B cell (primary cell): ENCODE results near the gene XIRP2. TPM values are rescaled to one million over a fixed set of nuclear protein-coding genes. Genes with fewer than 3 reads are reported as not detected.
A peak's percentile ranks its signal among the peaks of the same experiment; 100 is the strongest.

Source experiments
- ATAC-seq: fragments of 200-7000 bp; cut with Tn5 transposase; one replicate; pipeline ENCODE4 v1.10.0; 2021; ENCODE audit warnings: low read depth, mild to moderate bottlenecking, moderate number of reproducible peaks, moderate library complexity
- CTCF ChIA-PET: fragments of 350-600 bp; sonication (Branson Sonifier 250); formaldehyde crosslinking; loops from one replicate; lab custom pipeline; 2021; ENCODE audit warnings: antibody characterized with exemption, inconsistent platforms; lab: Charles Lee
- POLR2A ChIA-PET: fragments of 350-600 bp; sonication (Branson Sonifier 250); formaldehyde crosslinking; loops from one replicate; lab custom pipeline; 2021; ENCODE audit warnings: antibody characterized with exemption; lab: Charles Lee
- DNase-seq: peaks from one replicate; pipeline ENCODE4 v3.0.0; 2013
- H2AFZ ChIP-seq: 2 replicates; pipeline ENCODE4 v1.6.1; 2012; ENCODE audit warnings: mild to moderate bottlenecking, low read depth, low read length; ENCODE audit not compliant: insufficient read depth, poor library complexity, severe bottlenecking
- H3K27ac ChIP-seq, 2 donors: 1 replicate in 1 of 2; 2 replicates in 1 of 2; pipeline ENCODE4 v1.5.1; 2012 to 2013; ENCODE audit warnings: low read length in 2 of 2, mild to moderate bottlenecking in 2 of 2, moderate library complexity in 1 of 2
- H3K27me3 ChIP-seq, 4 experiments: fragments of 200-600 bp in 1 of 4; sonication (generic) in 1 of 4; replicated peaks in 1 of 4; 1 replicate in 2 of 4; 2 replicates in 2 of 4; pipeline versions ENCODE4 v1.6.1 to v1.7.0; 2013 to 2016; ENCODE audit warnings: low read length in 3 of 4, mild to moderate bottlenecking in 2 of 4, mixed read lengths in 1 of 4, moderate library complexity in 1 of 4; ENCODE audit not compliant: insufficient read depth in 4 of 4, control insufficient read depth in 3 of 4; ENCODE audit errors: control extremely low read depth in 1 of 4
- H3K36me3 ChIP-seq, 2 experiments: replicated peaks in 1 of 2; 1 replicate in 1 of 2; 2 replicates in 1 of 2; pipeline versions ENCODE4 v1.6.1 to v1.7.1; 2013; ENCODE audit warnings: low read length in 1 of 2; ENCODE audit not compliant: insufficient read depth in 2 of 2, control insufficient read depth in 1 of 2; ENCODE audit errors: control extremely low read depth in 1 of 2, extremely low read depth in 1 of 2
- H3K4me1 ChIP-seq, 2 donors: fragments of 200-600 bp in 1 of 2; sonication (generic) in 1 of 2; 1 replicate in 1 of 2; 2 replicates in 1 of 2; pipeline versions ENCODE4 v1.5.1 to v1.6.1; 2013 to 2017; ENCODE audit warnings: low read length in 2 of 2; ENCODE audit not compliant: control insufficient read depth in 2 of 2, insufficient read depth in 2 of 2
- H3K4me2 ChIP-seq: replicated peaks from 2 replicates; pipeline ENCODE3; 2012; ENCODE audit warnings: mild to moderate bottlenecking, low read depth, low read length; ENCODE audit not compliant: poor library complexity, severe bottlenecking
- H3K4me3 ChIP-seq, 5 experiments: fragments of 200-600 bp in 1 of 5; sonication (generic) in 1 of 5; 1 replicate in 3 of 5; 2 replicates in 2 of 5; pipeline versions ENCODE4 v1.5.1 to v1.7.0; 2011 to 2016; ENCODE audit warnings: low read length in 4 of 5, mild to moderate bottlenecking in 4 of 5, low read depth in 2 of 5, control low read depth in 1 of 5, moderate library complexity in 1 of 5; ENCODE audit not compliant: insufficient read depth in 1 of 5; ENCODE audit errors: control extremely low read depth in 1 of 5, extremely low read depth in 1 of 5
- H3K79me2 ChIP-seq: fragments of 200-600 bp; sonication (generic); one replicate; pipeline ENCODE4 v1.6.0; 2016; ENCODE audit warnings: low read length; ENCODE audit not compliant: control insufficient read depth, insufficient read depth
- H3K9ac ChIP-seq: fragments of 200-600 bp; sonication (generic); 2 replicates; pipeline ENCODE4 v1.6.1; 2017; ENCODE audit warnings: mild to moderate bottlenecking, low read length, moderate library complexity
- H3K9me3 ChIP-seq, 3 donors: one replicate each; pipeline versions ENCODE4 v1.6.1 to v1.7.1; 2013; ENCODE audit warnings: low read length in 2 of 3; ENCODE audit not compliant: control insufficient read depth in 2 of 3, insufficient read depth in 1 of 3; ENCODE audit errors: control extremely low read depth in 1 of 3
- H4K20me1 ChIP-seq: 2 replicates; pipeline ENCODE4 v1.6.0; 2012; ENCODE audit warnings: mild to moderate bottlenecking, low read length; ENCODE audit not compliant: insufficient read depth, control insufficient read depth, poor library complexity, severe bottlenecking
- H3K27ac Mint-ChIP-seq: one replicate; pipeline ENCODE4 v1.8.0; 2021; ENCODE audit warnings: mixed read lengths
- H3K27me3 Mint-ChIP-seq: one replicate; pipeline ENCODE4 v1.8.0; 2021; ENCODE audit warnings: mixed read lengths
- H3K4me1 Mint-ChIP-seq: one replicate; pipeline ENCODE4 v1.8.0; 2021; ENCODE audit warnings: mixed read lengths
- H3K4me3 Mint-ChIP-seq: one replicate; pipeline ENCODE4 v1.8.0; 2021; ENCODE audit warnings: mixed read lengths
- H3K9me3 Mint-ChIP-seq: one replicate; pipeline ENCODE4 v1.8.0; 2022; ENCODE audit warnings: mixed read lengths; ENCODE audit not compliant: insufficient read depth
- EZH2 ChIP-seq: IDR thresholded peaks from 2 replicates; pipeline ENCODE4 v1.6.1; 2012; ENCODE audit warnings: borderline replicate concordance, low read depth, mild to moderate bottlenecking, moderate library complexity, low read length; ENCODE audit not compliant: insufficient read depth, poor library complexity, severe bottlenecking
- WGBS: methylation state at CpG from one replicate; pipeline ENCODE4 v1.1.5; 2013; ENCODE audit warnings: missing lambda C conversion rate; ENCODE audit not compliant: insufficient coverage; 5-methylcytosine and 5-hydroxymethylcytosine counted together
- intact Hi-C: fragments of 100-400 bp; cut with micrococcal nuclease; formaldehyde crosslinking; loops from one replicate; pipeline ENCODE4 v1.10.0; 2022
- polyA plus RNA-seq: library from polyadenylated mRNA; depleted of rRNA; stranded (reverse); fragments of >200 nt; gene quantifications from 2 replicates; pipeline ENCODE4 v1.2.3, GENCODE V29; 2012
- total RNA-seq, 2 donors: library from RNA; stranded (reverse); fragments of 120-200 nt in 1 of 2; gene quantifications; 1 replicate in 1 of 2; 2 replicates in 1 of 2; pipeline versions ENCODE4 v1.2.3 to v1.2.4, GENCODE V29; 2013 to 2022
- TF ChIP-seq, protein P1 (sequence below): fragments of 200-600 bp; IDR thresholded peaks from one replicate; pipeline ENCODE4 v1.8.0; 2022; ENCODE audit warnings: antibody characterized with exemption, mild to moderate bottlenecking

The XIRP2 gene
- total and polyA plus RNA-seq, 2 donors (not counting 1 experiment from before 2014, with no cell fraction given) = not detected

DNA sequence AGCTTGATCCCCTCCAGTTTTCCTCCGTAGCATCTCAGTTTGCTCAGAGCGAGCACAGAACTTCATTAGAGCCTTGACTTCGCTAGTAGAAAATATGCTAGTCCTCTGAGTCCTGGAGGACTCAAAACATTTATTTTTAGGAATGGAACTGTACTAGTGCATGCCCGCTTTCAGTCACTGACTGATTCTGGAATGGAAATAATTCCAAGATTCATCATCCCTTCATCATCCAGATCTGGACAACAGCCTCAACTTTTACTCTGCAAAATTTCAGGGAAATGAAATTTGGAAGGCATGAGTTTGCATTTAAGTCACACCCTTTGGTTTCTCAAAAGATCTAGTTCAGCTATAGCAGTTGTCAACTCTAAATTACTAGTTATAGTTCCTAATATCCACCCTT lies 304.6 kb downstream of the XIRP2 start:
- ChIA-PET CTCF (no interaction called here), POLR2A (no interaction called here)
- intact Hi-C loops = no loop called here
- WGBS = 75% methylated on average over 2 of the region's 4 CpGs
- no peaks in the 10 kb centered on the region for H3K79me2 ChIP-seq
- H3K4me1 Mint-ChIP-seq = no peaks in the 10 kb centered on the region
- no peak overlapping the region for H3K4me3 Mint-ChIP-seq
- no peak overlapping the region for H3K27ac Mint-ChIP-seq
- H3K9ac ChIP-seq = no peak overlapping the region
- no peak overlapping the region for H3K4me3 ChIP-seq
- no peak overlapping the region for H3K4me2 ChIP-seq
- ATAC-seq (no peak), DNase-seq (no peak)
- H3K27me3 Mint-ChIP-seq = no peaks in the 10 kb centered on the region
- H2AFZ ChIP-seq = no peak overlapping the region
- H4K20me1 ChIP-seq = no peaks in the 10 kb centered on the region
- H3K27ac ChIP-seq = no peak overlapping the region
- H3K27me3 ChIP-seq = no peaks in the 10 kb centered on the region
- no peaks in the 10 kb centered on the region for H3K9me3 Mint-ChIP-seq
- no peaks in the 10 kb centered on the region for H3K4me1 ChIP-seq
- TF ChIP-seq EZH2 = no peak
- TF ChIP-seq, protein P1, sequence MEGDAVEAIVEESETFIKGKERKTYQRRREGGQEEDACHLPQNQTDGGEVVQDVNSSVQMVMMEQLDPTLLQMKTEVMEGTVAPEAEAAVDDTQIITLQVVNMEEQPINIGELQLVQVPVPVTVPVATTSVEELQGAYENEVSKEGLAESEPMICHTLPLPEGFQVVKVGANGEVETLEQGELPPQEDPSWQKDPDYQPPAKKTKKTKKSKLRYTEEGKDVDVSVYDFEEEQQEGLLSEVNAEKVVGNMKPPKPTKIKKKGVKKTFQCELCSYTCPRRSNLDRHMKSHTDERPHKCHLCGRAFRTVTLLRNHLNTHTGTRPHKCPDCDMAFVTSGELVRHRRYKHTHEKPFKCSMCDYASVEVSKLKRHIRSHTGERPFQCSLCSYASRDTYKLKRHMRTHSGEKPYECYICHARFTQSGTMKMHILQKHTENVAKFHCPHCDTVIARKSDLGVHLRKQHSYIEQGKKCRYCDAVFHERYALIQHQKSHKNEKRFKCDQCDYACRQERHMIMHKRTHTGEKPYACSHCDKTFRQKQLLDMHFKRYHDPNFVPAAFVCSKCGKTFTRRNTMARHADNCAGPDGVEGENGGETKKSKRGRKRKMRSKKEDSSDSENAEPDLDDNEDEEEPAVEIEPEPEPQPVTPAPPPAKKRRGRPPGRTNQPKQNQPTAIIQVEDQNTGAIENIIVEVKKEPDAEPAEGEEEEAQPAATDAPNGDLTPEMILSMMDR = no peak
- H3K36me3 ChIP-seq = no peaks in the 10 kb centered on the region
- no peaks in the 10 kb centered on the region for H3K9me3 ChIP-seq

DNA sequence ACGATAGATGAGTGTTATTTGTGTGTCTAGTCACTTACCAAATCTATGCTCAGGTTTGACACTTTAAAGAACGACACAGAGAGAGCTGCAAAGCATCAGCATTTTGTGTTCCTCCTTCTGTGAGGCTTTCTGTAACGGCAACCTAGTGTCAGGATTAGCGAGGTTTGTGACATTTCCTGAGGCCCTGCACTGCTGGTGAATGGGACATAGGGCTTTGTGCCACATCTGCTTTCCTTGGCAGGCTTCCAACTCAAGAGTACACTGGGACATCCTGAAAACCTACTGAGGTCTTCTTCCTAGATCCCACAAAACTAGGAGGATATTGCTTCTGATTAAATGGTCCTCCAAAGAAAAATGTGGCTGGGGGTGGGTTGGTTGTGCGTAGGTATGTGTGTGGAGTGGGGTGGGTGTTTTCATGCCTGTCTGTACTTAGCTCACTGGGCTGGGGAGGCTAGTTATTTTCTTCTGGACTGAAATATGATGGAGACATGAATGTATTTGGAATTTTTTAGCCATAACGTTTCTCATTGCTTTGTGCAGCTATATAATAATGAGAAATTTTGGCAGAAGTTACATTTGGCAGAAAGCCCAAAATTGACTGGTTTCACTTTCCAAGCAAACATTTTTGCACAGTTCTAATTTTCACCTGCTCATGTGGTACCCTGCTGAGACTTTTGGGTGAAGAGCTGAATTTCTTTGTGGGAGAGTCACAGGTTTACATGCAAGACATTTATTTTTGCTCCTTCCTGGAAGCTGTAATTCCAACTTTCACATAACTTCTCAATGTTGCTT lies 308.4 kb downstream of the XIRP2 start:
- Histone ChIP-seq H3K4me2 (no peak overlapping the region), H3K79me2 (no peaks in the 10 kb centered on the region), H3K36me3 (no peaks in the 10 kb centered on the region), H3K27me3 (no peaks in the 10 kb centered on the region), H3K4me1 (no peaks in the 10 kb centered on the region), H3K4me3 (no peak overlapping the region), H3K9me3 (no peaks in the 10 kb centered on the region), H3K9ac (no peak overlapping the region), H2AFZ (peak overlapping the region; percentile 1), H4K20me1 (no peaks in the 10 kb centered on the region), H3K27ac (no peak overlapping the region)
- ATAC-seq (no peak), DNase-seq (no peak)
- H3K9me3 Mint-ChIP-seq = no peaks in the 10 kb centered on the region
- ChIA-PET CTCF (interaction anchor here (1.1 kb wide), 1 partner anchor 11 kb away, joined by 4 read pairs; no protein-coding TSS in a partner anchor), POLR2A (no interaction called here)
- intact Hi-C loops = no loop called here
- TF ChIP-seq, protein P1 = no peak
- TF ChIP-seq EZH2 = no peak
- no peak overlapping the region for H3K4me3 Mint-ChIP-seq
- H3K27ac Mint-ChIP-seq = no peak overlapping the region
- no peaks in the 10 kb centered on the region for H3K4me1 Mint-ChIP-seq
- WGBS = 7% methylated on average over 2 of the region's 6 CpGs
- H3K27me3 Mint-ChIP-seq = no peaks in the 10 kb centered on the region
